IPS-18c (cell line): ENCODE results near the gene IL16.

ENCODE experiments used
- H3K4me3 ChIP-seq: 2 replicates; pipeline ENCODE4 v1.7.0; 2013; ENCODE audit warnings: low read depth, mild to moderate bottlenecking, low read length, moderate library complexity; ENCODE audit not compliant: insufficient read depth
- H3K9me3 ChIP-seq: one replicate; pipeline ENCODE4 v1.6.1; 2013; ENCODE audit warnings: mild to moderate bottlenecking, low read length, moderate library complexity; ENCODE audit not compliant: control insufficient read depth, insufficient read depth

The IL16 gene

GRCh38 chr15:81275711-81276392 is 79.2 kb downstream of the IL16 start:
- no peak overlapping the region for H3K4me3 ChIP-seq
- no peaks in the 10 kb centered on the region for H3K9me3 ChIP-seq

- H3K4me3 ChIP-seq = no peak overlapping the region
- H3K9me3 ChIP-seq = no peaks in the 10 kb centered on the region
These were observed 80.3 kb downstream of the IL16 start for GRCh38 chr15:81276967-81277366.

GRCh38 chr15:81277851-81278250 is 81.2 kb downstream of the IL16 start:
- no peaks in the 10 kb centered on the region for H3K9me3 ChIP-seq
- H3K4me3 ChIP-seq = no peak overlapping the region

DNA sequence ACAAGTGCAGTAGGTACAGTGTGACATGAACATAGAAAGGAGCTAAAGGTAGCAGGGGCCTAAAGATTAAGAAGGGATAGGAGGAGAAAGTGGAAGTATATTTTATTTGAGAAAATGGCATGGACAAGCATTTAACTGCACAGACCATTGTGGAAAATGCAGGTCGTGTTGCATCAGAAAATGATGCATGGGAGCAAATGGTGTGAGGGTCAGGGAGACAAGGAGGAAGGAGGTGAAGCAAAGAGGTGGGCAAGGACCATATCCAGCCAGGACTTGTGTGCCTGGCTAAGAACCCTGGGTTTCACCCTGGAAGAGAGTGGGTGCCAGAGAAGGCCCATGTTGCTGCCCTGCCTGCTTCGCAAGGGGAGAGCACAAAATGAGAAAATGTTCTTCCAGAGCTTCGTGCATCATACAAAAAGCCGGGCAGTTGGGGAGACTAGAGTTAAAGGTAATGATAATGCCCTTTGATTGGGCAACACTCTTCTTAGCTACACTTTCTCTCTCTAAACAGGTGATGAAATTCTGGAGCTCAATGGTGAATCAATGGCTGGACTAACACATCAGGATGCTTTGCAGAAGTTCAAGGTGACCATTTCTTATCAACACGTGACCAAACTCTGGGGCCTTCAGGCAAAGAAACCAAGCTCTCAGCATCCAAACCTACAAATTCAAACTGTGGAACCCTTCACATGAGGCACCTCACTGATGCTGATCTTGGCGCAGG is 81.8 kb downstream of the IL16 start:
- Histone ChIP-seq H3K9me3 (no peaks in the 10 kb centered on the region), H3K4me3 (no peak overlapping the region)

DNA sequence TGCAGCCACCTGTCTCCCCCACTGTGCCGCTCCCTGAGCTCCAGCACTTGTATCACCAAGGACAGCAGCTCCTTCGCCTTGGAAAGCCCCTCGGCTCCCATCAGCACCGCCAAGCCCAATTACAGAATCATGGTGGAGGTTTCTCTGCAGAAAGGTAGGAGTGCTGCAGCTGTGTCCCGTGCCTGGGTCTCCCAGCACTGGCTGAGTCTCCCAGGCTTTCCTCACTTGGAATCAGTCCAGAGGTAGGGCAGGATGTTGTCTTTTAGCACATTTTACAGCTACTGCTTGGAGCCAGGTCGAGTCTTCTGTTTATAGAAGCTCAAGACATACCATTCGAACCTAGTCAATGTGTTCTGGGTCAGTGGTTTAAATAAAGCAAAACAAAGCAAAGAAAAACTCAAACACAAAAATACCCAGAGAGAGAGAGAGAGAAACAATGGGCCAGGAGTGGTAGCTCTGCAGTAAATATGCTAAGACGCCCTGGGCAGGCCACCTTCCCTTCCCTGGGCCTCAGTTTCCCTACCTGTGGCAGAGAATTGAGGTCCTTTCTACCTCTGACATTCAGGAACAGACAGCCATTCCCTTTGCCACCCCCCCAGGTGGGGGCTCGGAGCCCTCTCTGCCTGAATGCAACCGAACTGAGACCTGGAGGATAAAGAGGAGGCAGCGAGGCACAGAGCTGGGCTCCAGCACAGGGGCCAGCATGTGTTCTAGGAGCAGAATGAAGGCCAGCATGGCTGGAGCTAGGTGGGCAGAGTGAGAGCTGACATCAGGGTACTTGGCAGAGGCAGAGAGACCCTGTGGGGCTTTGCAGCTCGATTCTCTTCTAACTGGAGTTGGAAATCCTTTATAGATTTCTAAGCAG is 83.2 kb downstream of the IL16 start:
- H3K4me3 ChIP-seq = no peak overlapping the region
- H3K9me3 ChIP-seq = no peaks in the 10 kb centered on the region

GRCh38 chr15:81280696-81281455 is 84.2 kb downstream of the IL16 start:
- Histone ChIP-seq H3K9me3 (no peaks in the 10 kb centered on the region), H3K4me3 (no peak overlapping the region)

DNA sequence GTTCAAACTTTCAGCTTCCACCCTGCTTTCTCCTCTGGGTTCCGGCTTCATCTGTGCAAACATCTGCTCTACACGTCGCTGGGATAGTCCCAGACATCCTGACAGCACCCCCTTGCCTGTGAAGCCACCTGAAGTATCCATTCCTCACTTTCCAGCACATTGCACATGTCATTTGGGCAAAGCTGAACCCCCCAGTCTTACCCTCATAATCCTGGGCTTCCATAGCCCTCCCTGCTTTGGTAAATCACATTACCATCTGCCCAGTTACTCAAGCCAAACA is 84.7 kb downstream of the IL16 start:
- no peak overlapping the region for H3K4me3 ChIP-seq

DNA sequence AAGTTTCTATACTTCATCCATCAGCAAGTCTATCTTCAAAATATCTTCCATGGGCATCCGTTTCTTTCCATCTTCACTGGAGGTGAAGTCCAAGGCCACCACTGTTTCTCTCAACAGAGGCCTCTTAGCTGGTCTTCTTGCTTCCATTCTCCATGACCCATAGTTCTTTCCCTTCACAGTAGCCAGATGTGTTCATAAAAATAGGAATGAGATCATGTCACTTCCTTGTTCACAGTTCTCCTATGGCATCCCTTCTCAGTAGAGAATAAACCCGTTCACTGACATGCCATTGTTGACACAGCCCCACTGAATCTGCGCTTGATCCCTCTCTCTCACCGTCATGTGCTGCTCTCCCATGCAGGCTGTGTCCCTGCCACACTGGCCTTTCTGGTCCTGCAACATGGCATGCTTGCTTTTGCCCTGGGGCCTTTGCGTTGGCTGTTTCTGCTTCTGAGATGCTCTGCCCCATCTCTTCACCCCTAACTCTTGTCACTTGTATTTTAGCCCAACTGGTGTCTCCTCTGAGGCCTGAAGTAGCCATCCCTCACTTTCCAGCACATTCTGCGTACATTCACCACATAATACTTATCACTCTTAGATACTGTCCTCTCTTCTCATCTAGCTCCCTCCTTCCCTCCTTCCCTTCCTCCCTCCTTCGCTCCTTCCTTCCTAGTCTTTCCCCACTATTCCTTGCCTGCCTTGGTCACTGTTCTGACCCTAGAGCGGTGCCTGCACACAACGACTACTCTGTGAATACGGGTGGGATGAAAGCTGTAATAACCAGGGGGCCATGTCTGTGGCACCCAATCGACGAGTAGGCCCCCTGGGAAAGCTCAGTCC is 85.3 kb downstream of the IL16 start:
- Histone ChIP-seq H3K9me3 (no peaks in the 10 kb centered on the region), H3K4me3 (no peak overlapping the region)

More for the DNA sequence above, 84.7 kb downstream of the IL16 start:
- no peaks in the 10 kb centered on the region for H3K9me3 ChIP-seq

- no peaks in the 10 kb centered on the region for H3K9me3 ChIP-seq
- no peak overlapping the region for H3K4me3 ChIP-seq
These were observed 85.9 kb downstream of the IL16 start for GRCh38 chr15:81282606-81282895.

- H3K4me3 ChIP-seq = no peak overlapping the region
- no peaks in the 10 kb centered on the region for H3K9me3 ChIP-seq
These were observed 86.2 kb downstream of the IL16 start for GRCh38 chr15:81282911-81283310.

DNA sequence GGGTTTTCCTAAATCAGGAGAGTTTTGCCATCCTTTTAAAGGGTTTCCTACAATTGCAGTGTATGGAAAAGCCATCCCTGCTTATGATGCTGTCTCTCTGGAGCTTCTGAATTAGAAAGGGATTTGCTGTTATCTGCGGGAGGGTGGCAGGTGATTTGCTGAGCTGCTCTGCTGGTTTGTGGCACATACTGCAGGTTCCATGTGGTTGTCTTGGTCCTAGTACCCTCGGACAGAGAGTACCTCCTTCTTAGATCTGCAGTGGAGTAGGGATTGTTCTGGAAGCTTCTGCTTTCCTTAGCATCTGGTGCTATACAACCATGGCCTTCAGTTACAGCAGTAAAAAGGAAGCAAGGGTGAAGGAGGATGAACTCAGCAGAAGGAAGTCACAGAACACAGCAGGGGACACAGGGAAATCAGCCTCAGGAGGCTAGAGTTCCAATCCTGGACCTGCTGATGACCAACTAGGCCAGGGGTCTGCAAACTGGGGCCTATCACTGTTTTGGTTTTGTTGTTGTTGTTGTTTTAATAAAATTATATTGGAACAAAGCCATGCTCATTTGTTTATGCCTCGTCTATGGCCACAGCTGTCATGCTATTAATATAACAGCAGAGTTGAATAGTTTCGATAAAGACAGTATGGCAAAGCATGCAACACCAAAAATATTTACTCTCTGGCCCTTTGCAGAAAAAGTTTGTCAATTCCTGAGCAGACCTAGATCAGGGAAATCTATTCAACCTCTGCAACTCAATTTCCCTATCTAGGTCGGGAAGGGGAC is 87.8 kb downstream of the IL16 start:
- Histone ChIP-seq H3K4me3 (no peak overlapping the region), H3K9me3 (no peaks in the 10 kb centered on the region)

- H3K4me3 ChIP-seq = no peak overlapping the region
- no peaks in the 10 kb centered on the region for H3K9me3 ChIP-seq
These were observed 88.8 kb downstream of the IL16 start for GRCh38 chr15:81285461-81285860.

DNA sequence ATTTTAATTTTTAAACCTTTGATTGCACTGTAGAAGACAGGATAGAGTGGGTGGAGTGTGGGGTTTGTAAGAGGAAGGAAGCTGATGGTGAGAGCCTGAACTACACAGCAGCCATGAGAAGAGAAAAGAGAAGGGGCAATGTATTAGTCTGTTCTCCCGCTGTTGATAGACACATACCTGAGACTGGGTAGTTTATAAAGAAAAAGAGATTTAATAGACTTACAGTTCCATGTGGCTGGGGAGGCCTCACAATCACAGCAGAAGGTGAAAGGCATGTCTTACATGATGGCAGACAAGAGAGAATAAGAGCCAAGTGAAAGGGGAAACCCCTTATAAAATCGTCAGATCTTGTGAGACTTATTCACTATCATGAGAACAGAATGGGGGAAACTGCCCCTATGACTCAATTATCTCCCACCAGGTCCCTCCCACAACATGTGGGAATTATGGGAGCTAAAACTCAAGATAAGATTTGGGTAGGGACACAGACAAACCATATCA is 90.0 kb downstream of the IL16 start:
- Histone ChIP-seq H3K9me3 (no peaks in the 10 kb centered on the region), H3K4me3 (no peak overlapping the region)

DNA sequence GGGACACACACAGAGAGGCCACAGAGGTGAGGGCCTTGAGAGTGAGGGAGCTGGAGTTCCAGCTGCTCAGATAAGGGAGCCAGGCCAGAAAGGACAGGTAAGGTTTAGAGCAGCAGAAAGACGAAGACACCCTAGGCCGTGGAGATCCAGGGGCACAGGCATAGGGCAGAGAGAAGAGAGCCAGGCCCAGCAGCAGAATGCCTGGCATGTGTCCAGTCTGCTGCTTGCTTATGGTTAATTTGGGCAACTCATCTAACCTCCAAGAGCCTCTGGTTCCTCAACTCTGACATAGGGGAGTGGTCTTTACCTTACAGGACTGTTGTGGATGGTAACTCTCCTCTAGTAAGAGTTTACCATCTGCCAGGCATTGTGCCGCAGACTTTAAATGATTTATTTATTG is 91.4 kb downstream of the IL16 start:
- H3K4me3 ChIP-seq = no peak overlapping the region
- H3K9me3 ChIP-seq = no peaks in the 10 kb centered on the region

DNA sequence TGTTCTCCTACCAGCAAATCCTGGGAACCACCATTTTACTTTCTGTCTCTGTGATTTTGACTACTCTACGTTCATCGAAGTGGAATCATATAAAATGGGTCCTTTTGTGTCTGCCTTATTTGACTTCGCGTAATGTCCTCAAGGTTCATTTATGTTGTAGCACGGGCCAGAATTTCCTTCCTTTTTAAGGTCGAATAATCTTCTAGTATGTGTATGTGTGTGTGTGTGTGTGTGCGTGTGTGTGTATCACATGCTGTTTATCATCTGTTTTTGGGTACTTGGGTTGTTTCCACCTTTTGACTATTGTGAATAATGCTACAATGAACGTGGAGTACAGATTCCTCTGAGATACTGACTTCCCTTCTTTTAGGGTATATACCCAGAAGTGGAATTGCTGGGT is 91.9 kb downstream of the IL16 start:
- H3K9me3 ChIP-seq = no peaks in the 10 kb centered on the region
- no peak overlapping the region for H3K4me3 ChIP-seq

DNA sequence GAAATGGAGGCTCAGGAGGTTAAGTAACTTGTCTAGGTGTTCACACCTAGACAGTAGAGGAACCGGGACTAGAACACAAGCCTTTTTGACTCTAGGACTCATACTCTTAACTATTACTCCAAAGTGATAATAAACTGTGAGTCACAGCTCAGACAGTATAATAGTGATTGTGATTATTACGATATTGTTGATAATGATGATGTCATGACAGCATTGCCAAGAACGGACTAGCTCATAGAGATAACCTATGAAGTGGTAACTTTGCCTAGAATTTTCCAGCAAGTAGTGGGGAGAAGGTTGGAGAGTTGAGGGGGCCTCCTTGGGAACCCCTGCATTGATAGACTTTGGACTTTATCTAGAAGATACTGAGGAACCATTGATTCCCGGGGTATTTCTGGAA is 93.2 kb downstream of the IL16 start:
- Histone ChIP-seq H3K9me3 (no peaks in the 10 kb centered on the region), H3K4me3 (no peak overlapping the region)
